Measurements from ENCODE around the gene PDE6B.
"Not testable (repeated sequence)": the region's sequence is repeated elsewhere in the genome, so short reads cannot be mapped to it uniquely, and the experiment has no call there.

Gene PDE6B

DNA sequence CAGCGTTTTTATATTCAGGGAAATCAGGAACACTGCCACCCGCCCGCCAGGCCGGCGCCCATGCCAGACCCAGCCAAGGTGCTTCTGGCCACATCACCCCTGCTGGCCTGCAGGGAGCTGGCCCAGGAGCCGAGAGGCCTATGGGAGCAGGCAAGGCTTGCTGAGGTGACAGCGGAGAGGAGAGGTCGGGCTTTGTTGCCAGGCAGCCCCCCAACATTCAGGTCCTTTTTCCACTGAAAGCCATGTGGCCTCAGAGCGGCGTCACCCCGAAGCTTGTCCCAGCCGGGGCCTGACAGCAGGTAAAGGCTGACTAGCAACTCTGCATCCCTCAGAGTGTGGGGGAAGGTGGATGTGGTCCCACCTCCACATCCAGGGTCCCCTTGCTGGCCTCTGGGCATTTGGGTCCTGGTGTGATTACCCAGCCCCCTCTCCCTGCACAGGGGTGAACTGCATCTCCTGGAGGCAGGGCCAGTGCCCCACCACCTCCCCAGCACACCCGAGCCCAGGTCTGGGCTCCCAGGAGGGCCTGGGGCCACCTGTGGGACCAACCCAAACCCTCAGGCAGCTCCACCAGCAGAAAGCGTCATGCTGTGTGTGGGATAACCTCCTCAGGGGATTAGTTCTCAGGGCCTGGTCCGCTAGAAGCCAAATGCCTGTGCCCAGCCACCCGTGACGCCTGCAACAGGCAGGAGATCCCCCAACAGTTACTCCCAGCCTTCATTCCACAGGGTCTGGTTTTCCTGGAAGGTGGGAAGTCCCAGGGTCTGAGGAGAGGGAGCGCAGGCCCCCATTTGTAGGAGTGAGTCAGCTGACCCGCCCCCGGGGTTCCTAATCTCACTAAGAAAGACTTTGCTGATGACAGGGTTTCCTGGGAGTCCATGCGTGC, at the start of gene PDE6B:
Gene PDE6B (plus strand): TSS at position 869 of the 886 bp plus-strand sequence. CDS start 54 bp downstream, outside the sequence.
- DNase-seq (ENCODE audit: low spot score): no peak

DNA sequence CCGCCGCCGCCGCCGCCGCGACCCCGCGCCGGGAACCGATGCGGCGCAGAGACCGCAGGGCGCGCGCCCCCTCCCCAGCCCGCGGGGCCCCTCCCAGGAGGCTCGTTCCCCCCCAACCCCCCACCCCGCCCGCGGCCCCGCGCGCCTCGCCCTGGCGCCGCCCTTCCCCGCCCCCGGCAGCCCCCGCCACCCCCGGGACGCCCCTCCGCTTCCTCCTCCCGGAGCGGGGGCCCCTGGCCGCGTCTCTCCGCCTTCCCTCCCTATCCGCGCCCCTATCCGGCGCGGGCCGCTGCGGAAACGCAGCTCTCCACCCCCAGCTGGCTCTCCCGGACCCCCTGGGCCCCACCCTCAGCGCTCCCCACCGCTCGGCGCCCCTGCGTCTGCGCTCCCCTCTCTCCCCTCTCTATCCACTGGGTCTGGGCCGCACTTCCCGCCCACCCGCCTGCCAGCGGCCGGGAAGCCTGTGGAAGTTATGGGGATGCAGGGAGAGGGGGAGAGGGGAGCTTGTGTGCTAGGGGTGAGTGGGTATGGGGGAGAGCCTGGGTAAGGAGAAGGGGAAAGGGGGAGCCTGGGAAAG, 49.0 kb upstream of the PDE6B start, which contains the start of gene TMEM271:
Gene TMEM271 (minus strand): TSS at position 51 of the 577 bp plus-strand sequence. CDS start 233 bp downstream, outside the sequence.
- no peak for DNase-seq (ENCODE audit: low spot score)

DNA sequence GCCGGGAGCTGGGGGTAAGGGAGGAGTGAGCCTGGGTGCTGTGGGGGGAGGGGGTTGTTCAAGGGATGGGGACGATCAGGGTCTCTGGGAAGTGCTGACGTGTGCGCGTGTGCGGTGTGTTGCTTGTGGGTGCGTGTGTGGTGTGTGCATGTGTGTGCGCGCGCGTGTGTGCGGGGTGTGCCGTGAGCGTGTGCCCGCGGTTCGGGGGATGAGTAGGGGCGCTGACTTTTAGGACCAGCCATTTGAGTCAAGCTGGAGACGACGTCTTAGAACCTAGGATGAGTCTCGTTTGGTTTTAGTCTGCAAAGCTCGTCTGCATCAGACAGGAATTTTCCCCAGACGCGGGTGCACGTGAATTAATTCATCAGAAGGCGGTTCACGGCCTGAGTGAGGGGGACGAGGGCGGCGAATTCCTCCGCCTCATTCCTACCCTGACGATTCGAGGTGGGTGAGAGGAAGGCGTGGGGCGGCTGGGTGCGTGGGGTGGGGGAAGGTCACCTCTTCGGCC, 48.3 kb upstream of the PDE6B start:
- no peak for DNase-seq (ENCODE audit: low spot score)

DNA sequence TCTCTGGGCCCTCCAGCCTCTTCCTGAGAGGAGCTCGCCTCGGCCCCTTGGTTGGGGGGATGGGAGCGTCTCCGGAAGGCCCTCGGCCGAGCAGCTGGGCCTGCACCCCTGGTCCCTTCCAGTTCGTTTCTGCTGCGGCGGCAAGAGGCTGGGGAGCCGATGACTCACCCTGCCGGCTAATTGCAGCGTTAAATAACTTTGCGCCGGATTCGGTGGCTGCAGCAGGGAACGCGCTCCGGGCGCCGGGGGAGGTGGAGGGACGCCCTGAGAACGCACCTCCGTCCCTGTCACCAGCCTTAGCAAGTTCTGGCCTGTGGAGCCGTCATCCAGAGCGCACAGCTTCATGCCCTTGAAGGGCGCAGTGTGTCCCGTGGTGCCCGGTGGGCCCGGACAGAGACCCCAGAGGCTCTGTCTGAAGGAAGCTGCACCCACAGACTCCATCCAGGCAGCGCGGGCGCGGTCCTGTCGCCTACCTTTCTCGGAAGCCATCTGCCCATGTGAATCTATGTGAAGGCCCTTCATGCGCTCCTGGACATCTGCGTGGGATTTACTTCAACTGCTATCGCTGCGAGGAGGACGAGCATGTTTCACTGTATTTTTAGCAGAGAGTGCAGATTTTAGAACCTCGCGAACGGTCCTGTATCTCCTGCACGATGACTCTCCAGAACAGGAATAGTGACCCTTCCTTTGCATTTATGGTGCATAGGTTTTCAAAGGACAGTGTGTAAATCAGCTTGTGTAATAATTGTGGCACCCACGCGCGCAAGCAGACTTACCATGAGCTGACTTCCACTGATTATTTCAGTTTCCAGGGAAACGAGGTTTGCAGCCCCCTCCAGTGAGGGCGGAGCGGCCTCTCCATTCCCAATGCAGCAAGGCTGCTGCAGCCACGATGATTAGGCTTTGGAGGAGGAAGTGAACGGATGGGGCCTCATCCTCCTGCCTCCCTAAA, 47.6 kb upstream of the PDE6B start:
- DNase-seq (ENCODE audit: low spot score): peak; percentile 28

DNA sequence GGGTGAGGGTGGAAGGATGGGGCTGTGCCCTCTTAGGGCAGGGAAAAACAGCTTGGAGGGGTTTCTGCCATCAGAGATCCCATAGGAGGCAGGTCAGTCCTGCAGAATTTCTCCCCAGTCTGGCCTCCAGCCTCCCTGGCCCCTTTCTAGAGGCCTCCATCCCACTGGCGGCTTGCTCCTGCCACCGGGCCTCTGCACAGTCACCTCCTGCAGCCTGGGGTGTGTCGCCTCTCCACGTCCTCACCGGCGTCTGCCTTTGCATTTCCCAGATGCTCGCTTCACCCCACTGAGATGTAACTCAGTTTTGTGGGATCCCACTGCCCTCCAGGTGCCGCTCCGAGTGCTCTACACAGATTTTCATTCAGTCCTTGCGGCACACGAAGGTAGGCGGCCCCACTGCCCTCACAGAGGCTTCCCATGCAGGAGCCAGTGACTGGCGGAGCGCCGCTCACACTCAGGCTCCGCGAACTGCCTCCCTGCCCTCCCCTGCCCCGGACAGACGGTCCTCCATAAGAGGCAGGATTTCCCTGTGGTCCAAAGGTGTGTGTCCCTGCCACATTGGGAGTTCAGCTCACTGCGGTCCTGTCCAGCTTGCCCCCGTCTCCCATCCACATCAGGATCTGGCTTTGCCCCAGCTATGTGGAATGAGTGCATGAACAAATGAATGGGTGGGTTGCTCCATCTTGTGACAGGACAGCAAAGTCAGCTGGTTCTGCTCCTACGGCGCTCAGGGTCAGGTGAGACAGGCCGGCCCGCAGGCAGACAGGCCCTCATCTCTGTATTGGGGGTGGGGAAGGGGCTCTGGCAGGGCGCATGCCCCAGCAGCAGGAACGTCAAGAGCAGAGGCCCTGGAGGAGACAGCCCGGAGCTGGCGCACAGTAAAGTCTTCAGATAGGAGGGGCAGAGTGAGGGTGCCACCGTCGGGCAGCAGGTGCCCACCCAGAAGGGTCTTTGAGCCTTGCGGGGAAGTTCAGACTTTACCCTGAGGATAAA, 46.6 kb upstream of the PDE6B start:
- DNase-seq (ENCODE audit: low spot score): no peak

DNA sequence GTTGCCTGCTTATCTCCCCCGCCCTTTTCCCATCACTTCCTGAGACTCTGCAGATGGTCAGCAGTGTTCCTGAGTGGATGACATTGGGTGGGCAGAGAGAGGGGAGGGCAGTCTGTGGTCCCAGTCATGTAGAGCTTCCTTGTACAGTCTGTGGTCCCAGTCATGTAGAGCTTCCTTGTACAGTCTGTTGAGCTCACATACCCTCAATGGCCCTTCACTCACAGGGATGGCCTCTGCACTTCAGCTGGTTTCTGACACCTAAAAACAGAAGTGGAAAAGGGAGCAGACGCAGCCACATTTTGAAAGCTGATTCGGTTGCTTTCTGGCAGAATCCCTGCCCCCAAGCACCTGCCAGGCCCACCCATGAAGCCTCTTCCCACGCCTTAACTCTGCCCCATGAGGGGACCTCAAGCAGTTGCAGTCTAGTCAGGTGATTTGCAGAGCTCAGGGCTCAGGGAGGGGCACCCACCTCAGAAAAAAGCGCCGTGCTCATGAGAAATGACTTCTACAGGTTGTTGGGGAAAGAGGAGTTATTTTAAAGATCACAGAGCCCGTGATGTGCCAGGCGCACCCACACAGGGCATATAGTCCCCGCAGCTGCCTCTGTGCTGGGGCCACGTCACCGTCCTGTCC, 45.7 kb upstream of the PDE6B start:
- DNase-seq (ENCODE audit: low spot score): no peak

DNA sequence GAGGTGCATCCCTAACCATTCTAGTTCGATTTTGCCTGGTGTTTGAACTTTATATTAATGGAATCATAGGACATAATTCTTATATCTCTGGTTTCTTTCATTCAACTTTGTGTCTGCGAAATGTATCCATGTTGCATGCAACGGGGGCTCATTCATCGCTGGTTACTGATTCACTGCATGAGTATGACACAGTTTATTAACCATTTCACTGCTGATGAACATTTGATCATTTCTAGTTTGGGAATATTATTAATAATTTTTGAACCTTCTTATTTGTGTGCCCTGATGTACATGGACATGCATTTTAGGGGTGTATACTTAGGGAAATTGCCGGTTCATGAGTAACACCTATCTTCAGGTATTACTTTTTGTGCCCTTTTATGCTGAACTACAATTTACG, 44.2 kb upstream of the PDE6B start:
- DNase-seq (ENCODE audit: low spot score): no peak

DNA sequence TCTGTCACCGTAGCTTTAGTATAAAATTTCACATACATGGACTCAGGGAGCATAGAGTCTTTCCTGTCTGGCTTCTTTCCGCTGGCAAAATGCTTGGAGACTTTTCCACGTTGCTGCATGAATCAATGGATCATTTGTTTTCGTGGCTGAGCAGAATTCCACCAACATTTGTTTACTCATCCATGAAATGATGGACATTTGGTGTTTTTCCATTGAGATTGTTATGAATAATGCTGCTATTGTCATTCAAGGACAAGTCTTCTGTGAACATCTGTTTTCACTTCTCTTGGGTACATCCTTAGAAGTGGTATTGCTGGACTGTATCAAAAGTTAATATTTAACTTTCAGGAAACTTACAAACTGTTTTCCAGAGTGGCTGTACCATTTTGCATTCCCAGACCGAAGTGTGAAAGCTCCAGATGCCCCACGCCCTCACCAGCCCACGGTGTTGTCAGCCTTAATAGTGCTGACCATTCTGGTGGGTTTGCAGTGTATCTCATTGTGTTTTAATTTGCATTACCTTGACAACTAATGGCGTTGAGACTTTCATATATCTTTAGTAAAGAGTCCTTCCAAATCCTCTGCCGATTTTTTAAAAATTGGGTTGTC, 43.5 kb upstream of the PDE6B start:
- DNase-seq (ENCODE audit: low spot score): no peak

DNA sequence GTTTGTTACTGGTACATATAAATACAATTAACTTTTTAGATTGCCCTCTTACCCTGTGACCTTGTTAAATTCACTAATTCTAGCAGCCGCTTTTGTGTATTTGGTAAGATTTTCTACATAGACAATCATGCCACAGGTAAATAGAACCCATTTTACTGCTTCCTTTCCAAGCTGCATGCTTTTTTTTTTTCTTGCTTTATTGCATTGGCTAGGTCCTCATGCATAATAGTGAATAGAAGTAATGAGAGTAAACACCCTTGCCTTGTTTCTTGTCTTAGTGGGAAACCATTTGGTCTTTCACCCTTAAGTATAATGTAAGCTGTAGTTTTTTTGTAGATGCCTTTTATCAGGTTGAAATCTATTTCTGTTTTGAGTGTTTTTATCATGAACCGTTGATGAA, 41.6 kb upstream of the PDE6B start:
- no peak for DNase-seq (ENCODE audit: low spot score)

DNA sequence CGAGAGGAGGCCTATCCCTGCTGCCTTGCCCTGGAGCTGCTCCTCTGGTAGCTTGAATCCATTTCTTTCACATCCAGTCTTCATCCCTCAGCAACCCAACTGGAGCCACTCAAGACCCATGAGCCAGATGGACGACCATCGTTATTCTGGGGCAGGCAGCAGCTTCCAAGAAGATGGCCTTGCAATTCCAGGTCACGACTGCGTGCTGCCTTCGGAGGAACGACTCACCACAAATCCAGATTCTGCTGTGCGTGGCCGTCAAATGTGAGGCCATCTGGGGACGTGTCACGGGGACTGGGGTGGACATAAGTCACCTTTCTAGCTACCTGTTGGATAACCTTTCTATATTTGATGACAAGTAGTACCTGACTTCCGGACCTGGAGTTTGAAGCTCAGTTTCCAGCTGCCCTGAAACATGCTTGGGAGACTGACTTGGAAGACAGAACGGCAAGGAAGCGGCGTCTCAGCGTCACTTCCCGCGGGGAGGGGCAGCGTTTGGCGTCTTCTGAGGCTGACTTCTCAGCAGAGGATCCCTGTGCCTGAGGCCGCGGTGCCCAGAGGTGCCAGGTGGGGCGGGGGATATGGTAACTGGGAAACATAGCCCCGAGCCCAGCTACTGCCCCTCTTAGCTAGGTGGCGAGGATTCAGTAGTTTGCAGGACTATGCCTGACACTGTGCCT, 37.6 kb upstream of the PDE6B start:
- DNase-seq (ENCODE audit: low spot score): no peak

DNA sequence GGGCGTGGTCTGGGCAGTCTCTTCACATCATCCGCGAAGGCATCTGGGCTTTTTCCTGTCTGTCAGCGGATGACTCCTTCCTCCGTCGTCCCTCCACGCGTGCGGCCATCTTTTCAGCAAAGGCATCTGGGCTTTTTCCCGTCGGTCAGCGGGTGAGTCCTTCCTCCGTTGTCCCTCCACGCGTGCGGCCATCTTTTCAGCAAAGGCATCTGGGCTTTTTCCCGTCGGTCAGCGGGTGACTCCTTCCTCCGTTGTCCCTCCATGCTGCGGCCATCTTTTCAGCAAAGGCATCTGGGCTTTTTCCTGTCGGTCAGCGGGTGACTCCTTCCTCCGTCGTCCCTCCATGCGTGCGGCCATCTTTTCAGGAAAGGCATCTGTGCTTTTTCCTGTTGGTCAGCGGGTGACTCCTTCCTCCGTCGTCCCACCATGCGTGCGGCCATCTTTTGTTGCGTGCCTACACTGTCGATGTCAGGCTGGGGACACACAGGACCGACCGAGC, 37.0 kb upstream of the PDE6B start:
- DNase-seq (ENCODE audit: low spot score): no peak

DNA sequence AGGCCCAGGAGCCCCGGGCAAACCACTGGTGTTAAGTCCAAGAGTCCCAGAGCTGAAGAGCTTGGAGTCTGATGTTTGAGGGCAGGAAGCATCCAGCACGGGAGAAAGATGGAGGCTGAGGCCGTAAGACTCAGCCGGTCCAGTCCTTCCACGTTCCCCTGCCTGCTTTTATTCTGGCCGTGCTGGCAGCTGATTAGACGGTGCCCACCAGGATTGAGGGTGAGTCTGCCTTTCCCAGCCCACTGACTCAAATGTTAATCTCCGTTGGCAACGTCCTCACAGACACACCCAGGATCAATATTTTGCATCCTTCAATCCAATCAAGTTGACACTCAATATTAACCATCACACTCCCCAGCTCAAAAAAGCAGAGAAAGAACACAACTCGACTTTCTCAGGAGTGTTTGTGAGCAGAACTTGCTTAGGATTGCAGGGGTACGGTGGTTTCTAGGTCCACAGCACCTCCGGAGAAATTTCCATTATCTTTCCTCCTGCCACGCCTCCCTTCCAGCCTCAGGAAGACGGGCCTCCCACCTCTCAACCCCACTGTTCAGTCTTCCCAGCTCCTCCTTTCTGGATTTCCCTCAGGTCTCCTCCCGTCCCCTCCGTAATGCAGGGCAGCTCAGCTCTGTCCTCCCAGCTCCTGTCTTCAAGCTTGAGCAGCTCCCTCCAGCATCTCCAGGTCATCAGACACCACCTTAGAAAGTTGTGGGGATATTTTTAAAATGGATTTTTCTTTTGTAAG, 36.0 kb upstream of the PDE6B start:
- no peak for DNase-seq (ENCODE audit: low spot score)

DNA sequence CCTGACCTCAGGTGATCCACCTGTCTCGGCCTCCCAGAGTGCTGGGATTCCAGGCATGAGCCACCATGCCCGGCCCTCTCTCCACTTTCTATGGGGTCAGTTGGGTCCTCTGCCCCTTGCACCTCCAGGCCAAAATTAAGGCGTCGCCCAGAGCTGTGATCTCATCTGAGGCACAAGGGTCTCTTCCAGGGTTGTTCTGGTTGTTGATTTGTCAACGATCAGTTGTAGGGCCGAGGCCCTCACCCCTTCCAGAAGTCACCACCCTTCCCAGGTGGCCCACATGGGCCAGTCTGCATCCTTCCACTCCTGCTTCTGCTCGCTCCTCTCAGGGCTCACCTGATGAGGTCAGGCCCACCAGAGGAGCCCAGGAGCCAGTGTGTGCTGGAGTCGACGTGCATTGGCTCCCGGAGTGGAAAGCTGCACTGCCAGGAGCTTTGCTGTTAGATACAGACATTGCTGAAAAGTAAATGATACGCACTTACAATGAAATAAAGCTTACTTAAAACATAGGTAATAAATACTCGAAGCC, 35.0 kb upstream of the PDE6B start:
- DNase-seq (ENCODE audit: low spot score): no peak

DNA sequence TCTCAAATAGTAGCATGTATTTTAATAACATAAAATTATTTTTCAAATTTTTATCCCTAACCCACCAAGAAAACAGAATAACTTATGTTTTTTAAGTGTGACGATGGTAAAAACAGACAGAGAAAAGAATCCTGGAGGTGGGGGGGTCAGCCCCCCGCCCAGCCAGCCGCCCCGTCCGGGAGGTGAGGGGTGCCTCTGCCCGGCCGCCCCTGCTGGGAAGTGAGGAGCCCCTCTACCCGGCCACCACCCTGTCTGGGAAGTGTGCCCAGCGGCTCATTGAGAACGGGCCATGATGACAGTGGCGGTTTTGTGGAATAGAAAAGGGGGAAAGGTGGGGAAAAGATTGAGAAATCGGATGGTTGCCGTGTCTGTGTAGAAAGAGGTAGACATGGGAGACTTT, 33.2 kb upstream of the PDE6B start:
- DNase-seq (ENCODE audit: low spot score): not testable (repeated sequence)

DNA sequence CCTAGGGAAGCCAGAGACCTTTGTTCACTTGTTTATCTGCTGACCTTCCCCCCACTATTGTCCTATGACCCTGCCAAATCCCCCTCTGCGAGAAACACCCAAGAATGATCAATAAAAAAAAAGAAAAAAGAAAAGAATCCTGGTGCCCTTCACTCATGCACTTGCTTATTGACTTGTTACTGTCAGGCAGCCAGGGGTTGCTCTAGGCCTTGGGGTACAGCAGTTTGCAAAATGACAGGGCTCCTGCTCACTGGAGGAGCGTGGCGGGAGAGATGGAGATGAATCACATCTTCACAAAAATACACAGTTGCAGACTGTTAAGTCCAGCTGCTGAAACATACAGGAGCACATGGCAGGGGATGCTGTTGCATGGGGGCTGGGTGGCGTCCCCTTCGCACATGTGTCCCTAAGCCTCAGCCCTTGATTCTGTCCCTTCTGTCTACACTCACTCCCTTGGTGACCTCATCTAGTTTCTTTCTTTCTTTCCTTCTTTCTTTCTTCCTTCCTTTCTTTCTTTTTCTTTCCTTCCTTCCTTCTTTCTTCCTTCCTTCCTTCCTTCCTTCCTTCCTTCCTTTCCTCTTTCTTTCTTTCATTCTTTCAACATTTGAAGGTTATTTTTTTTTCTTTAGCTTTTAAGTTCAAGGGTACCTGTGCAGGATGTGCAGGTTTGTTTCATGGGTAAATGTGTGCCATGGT, 32.4 kb upstream of the PDE6B start:
- DNase-seq (ENCODE audit: low spot score): no peak

DNA sequence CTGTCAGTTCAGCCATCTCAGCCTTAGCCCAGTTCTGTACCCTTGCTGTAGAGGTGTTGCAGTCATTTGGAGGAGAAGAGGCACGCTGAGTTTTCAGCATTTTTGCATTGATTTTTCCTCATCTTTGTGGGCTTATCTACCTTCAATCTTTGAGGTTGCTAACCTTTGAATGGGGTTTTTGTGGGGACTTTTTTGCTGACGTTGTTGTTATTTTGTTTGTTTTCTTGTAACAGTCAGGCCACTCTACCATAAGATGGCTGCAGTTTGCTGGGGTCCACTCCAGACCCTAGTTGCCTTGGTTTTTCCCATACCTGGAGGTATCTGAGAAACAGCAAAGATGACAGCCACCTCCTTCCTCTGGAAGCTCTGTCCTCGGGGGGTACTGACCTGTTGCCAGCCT, 26.4 kb upstream of the PDE6B start:
- no peak for DNase-seq (ENCODE audit: low spot score)

DNA sequence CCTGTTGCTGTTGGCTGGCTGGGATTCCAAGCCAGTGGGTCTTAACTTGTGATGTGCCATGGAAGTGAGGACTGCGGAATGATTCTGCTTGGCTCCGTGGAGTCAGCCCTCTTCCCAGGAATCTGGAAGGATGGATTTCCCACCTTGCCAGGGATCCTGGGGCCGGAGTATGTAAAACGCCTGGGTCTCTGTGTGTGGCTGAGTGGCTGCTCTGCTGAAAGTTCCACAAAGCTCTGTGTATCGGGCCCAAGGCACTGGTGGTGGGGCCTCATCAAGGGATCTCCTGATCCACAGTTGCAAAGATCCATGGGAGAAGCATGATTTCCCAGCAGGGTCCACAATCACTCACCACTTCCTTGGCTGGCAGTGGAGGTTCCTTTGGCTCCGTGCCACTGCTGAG, 25.2 kb upstream of the PDE6B start:
- DNase-seq (ENCODE audit: low spot score): no peak
